Fibroblast of skin of abdomen (primary cell): ENCODE results near the gene TRIM4. TPM values are rescaled to one million over a fixed set of nuclear protein-coding genes. Genes with fewer than 3 reads are reported as not detected.
"Not testable (repeated sequence)": the region's sequence is repeated elsewhere in the genome, so short reads cannot be mapped to it uniquely, and the experiment has no call there.

Experiments
- DNase-seq: peaks from one replicate; pipeline ENCODE4 v3.0.0-alpha.2; 2013
- polyA plus RNA-seq, 2 experiments: library from polyadenylated mRNA; unstranded; fragments of 120-200 nt; gene quantifications; one replicate each; pipeline ENCODE4 v1.2.1, GENCODE V29; 2013; ENCODE audit not compliant: insufficient read length in 2 of 2

Gene TRIM4, protein sequence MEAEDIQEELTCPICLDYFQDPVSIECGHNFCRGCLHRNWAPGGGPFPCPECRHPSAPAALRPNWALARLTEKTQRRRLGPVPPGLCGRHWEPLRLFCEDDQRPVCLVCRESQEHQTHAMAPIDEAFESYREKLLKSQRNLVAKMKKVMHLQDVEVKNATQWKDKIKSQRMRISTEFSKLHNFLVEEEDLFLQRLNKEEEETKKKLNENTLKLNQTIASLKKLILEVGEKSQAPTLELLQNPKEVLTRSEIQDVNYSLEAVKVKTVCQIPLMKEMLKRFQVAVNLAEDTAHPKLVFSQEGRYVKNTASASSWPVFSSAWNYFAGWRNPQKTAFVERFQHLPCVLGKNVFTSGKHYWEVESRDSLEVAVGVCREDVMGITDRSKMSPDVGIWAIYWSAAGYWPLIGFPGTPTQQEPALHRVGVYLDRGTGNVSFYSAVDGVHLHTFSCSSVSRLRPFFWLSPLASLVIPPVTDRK
- 20.4 TPM for polyA plus RNA-seq (2013, experiment 1 of 2; ENCODE audit: insufficient read length)
- 18.4 TPM for polyA plus RNA-seq (2013, experiment 2 of 2; ENCODE audit: insufficient read length)

DNA sequence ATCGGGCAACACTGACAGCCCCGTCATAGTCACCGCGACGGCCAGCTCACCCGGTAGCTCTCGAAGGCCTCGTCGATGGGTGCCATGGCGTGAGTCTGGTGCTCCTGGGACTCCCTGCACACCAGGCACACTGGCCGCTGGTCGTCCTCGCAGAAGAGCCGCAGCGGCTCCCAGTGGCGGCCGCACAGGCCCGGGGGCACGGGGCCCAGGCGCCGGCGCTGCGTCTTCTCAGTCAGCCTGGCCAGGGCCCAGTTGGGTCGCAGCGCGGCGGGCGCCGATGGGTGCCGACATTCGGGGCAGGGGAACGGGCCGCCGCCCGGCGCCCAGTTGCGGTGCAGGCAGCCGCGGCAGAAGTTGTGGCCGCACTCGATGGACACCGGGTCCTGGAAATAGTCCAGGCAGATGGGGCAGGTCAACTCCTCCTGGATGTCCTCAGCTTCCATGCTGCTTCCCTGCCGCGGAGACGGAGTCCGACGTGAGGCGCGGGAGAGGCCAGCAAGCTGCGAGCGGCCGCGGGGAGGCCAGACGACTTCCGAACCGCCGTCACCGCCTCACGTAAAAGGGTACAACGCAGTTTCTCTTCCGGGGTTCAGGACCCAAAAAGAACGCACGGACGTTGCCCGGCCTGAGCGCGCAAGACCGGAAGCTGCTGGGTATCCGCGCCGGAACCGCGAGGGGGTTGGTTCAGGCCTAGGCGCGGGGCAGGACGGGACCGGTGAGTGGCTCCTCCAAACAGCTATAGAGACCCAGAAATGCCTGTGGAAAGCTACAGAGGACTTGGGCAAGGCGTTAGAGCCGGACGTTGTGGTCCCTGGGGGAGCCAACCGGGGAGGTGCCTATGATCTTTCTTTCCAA lies at the start of gene TRIM4:
Gene TRIM4 (minus strand): TSS at position 572 of the 855 bp plus-strand sequence. CDS start 129 bp downstream, at position 443.
- DNase-seq, result peak; percentile 92

DNA sequence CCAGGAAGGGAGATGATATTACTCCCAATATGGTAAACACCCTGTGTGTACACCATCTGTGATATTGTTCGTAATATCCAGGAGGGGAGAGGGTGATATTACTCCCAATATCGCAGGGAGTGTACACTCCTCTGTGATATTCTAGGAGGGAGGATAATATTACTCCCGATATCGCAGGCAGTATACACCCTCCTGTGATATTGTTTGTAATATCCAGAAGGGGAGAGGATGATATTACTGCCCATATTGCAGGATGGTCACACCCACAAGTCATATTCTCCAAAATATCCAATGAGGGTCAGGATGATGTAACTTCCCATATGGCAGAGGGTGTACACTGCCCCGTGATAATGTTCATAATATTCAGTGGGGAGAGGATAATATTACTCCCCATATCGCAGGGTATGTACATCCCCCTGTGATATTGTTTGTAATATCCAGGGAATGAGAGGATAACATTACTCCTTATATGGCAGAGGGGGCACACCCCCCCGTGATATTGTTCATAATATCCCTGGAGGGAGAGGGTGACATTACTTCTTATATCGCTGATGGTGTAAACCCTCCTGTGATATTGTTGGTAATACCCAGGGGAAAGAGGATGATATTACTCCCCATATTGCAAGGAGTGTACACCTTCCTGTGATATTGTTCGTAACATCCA lies 39.4 kb upstream of the TRIM4 start:
- no peak for DNase-seq

DNA sequence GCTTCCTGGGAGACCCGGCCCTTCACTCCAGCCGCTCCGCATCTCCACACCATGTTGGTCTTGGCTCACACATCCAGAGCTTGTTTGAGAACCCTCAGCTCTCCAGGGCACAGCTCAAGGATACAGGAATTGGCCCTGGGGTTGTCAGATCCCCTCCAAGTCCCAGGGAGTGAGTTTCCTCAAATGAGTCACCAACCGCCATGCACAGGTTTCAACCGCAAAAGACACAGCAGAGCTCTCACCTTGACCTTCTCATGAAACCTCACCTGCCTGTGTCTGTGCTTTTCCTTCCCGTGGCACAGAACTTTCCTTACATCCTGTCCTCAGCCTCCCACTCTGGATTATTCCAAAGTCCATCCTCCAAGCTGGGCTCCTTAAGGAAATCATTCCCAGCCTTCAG lies 35.9 kb upstream of the TRIM4 start:
- DNase-seq, result no peak

DNA sequence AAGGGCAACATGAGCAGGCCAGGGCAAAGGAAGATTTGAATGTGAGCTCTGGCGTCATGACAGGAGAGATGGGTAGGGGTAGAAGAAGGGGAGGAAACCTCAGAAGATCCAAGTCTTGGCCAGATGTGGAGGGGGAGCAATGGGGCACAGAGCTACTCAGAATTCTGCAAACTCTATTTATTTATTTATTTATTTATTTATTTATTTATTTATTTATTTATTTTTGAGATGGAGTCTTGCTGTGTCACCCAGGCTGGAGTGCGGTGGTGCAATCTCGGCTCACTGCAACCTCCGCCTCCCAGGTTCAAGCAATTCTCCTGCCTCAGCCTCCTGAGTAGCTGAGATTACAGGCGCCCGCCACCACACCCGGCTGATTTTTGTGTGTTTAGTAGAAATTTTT lies 35.3 kb upstream of the TRIM4 start:
- DNase-seq, result not testable (repeated sequence)

DNA sequence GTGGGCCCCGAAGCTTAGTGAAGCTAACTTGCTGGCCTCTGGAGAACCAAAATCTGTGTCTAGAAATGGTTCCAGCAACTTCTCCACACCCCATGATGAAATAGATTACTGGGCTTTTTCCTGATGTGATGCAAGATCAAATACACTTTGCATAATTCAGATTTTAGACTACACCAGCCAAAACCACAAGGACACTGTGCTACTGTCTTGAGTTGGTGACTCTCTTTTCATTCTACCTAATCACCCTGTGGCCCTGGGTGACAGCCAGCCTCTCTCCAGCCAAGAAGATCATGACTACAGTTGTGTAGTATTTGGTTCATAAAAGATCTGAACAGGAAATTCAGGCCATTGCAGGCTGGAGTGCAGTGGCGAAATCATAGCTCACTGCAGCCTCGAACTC lies 34.3 kb upstream of the TRIM4 start:
- DNase-seq, result peak; percentile 16

DNA sequence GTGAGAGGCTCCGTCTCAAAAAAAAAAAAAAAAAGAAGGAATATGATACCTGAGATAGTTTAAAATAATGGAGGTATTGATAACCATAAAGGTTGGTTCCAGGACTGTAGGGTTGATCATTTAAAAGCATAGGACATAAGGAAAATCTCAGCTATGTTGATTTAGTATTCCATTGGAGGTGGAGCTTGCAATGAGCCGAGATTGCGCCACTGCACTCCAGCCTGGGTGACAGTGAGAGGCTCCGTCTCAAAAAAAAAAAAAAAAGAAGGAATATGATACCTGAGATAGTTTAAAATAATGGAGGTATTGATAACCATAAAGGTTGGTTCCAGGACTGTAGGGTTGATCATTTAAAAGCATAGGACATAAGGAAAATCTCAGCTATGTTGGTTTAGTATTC lies 33.3 kb upstream of the TRIM4 start:
- DNase-seq, result not testable (repeated sequence)

DNA sequence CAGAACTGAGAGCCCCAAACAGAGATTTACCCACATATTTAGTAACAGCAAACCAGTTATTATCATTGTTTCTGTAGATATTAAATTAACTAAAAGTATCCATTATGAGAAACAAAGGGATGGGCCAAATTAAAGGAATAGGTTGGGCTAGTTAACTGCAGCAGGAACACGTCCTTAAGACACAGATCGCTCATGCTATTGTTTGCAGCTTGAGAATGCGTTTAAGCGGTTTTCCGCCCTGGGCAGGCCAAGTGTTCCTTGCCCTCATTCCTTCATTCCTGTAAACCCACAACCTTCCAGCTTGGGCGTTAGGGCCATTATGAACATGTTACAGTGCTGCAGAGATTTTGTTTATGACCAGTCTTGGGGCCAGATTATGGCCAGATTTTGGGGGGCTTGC lies 31.5 kb upstream of the TRIM4 start:
- not testable (repeated sequence) for DNase-seq

DNA sequence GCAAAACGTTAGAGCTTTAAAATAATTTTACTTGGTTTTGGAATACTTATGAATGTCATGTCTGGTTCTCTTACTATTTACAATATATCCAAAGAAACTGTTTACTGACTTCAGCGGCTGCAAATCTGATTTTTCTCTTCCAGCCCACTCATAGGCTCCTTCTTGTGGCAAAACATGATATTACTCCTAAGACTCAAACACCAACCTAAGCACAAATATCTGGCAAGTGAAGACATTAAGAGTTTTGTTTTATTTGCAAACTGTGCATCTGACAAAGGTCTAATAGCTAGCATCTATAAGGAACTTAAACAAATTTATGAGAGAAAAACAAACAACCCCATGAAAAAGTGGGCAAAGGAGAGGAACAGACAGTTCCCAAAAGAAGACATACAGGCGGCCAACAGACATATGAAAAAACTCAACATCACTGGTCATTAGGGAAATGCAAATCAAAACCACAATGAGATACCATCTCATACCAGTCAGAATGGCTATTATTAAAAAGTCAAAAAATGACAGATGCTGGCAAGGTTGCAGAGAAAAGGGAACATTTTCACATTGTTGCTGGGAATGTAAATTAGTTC lies 30.4 kb upstream of the TRIM4 start:
- DNase-seq, result no peak

DNA sequence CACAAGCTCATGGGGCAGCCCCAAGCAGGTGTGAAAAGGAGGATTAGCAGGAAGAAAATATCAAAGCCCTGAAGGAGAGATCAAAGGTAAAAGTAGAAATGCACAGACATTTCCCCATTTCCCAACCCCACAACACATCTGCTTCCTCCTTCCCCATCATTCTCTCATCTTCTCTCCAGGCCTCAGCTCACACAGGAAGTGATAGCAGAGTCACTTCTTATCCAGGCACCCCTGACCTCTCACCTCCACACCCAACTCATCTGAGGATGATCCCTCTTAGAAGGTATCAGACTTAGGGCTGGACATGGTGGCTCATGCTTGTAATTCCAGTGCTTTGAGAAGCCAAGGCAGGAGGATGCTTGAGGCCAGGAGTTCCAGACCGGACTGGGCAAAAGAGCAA lies 28.3 kb upstream of the TRIM4 start:
- DNase-seq, result no peak

DNA sequence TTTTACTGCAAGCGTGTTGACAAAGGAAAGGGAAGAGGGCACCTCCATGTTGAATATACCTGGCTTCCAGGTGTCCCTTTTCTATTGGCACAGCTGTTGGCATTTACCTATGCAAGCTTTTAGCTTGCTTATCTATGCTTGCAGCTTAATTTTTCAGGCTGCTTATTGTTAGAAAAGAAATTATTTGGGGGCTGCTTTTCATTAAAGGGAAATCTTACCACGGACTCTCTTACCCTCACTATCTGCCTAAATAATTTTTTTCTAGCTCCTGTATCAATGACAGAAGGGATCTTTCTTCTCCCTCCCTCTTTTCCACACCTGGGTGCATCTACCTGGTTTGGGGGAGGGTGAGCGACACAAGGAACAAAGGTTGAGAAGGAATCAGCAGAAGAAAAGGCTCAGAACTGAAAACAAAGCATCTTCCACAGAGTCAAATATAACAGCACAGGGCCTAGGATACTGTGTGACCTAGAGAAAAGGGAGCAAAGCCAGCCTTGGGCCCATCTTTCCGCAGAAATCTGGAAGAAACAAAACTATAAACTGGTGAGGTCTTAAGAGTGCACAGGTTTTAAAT lies 25.3 kb upstream of the TRIM4 start:
- no peak for DNase-seq

DNA sequence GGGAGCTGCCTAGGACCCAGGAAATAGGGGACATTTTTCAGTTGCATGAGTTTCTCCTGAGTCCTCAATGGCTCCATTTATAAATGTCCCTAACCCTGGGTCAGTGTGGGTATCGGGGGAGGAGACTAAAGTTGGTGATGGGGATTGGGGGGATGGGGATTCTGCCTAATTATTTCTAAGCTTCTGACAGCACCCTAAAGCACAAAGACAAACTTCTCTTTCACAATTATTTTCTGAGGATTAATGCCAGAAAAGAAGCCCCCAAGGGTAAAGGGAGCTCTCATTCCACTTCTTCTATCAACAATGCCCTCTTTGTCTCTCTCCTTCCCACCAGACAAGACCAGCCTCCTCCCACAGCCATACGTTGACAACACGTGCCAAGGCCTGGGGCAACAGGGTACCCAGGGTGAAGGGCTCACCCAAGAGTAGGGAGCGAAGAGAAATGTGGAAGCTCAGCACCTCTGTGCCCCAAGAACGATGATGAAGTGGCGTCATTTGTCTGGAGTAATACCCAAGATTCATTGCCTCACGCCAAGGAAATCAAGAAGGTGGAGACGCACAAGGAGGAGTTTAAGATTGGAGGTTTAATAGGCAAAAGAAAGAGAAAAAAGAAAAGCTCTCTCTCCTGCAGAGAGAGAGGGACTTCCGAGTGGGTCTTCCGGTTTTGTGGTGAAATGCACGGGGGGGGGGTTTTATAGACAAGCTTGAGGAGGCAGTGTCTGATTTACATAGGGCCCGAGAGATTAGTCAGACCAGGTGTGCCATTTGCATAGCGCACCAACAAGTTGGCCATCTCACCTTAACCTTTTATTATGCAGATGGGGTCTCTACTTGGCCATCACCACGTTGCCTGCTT lies 24.5 kb upstream of the TRIM4 start:
- DNase-seq, result no peak

DNA sequence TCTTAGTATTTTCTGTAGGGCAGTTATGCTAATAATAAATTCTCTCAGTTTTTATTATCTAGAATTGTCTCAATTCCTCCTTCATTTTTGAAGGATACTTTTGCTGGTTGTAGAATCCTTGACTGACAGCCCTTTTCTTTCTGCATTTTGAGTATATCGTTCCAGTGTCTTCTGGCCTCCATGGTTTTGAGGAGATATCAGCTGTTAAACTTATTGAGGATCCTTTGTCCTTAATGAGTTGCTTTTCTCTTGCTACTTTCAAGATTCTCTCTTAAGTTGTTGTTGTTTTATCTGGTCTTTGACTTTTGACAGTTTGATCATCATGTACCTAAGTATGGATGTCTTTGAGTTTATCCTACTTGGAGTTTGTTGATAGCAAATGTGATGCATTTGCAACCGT lies 19.0 kb upstream of the TRIM4 start:
- no peak for DNase-seq

DNA sequence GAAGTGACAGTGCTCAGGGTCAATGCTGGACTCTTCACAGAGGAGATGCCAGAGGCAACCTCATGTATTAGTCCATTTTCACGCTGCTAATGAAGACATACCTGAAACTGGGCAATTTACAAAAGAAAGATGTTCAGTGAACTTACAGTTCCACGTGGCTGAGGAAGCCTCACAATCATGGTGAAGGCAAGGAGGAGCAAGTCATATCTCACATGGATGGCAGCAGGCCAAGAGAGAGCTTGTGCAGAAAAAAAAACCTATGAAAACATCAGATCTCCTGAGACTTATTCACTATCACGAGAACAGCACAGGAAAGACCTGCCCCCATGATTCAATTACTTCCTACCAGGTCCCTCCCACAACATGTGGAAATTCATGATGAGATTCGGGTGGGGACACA lies 15.7 kb upstream of the TRIM4 start:
- DNase-seq, result not testable (repeated sequence)

DNA sequence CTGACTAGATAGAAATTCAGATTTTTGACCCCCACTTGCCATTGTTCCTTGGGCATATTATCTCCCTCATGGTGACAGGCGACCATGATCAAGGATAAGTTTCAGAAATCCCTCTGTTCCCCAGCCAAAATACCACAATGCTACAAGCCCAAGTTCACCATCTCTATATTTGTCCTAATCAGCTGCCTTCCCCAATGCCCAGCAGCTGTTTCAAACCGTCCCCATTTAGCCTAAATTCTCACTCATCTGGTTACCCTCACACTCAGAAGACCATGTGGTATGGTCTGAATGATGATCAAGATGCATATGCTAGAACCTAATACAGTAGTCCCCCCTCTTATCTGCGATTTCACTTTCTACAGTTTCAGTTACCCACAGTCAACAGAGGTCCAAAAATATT lies 11.0 kb upstream of the TRIM4 start:
- DNase-seq, result no peak

DNA sequence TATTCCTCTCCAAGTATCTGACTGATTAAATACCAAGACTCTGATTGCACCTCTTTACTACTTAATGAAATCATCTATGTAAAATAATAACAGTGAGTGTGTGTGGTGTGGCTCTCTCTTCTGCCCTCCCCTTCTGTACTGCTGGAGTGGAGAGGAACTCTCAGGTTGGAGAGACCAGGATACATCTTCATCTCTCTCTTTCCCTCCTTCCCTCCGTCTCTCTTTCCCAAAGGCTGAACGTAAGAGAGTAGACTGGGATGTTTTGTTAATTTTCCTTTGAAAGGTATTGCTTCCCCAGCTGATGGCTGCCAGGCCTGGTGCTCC lies 10.4 kb upstream of the TRIM4 start:
- no peak for DNase-seq

DNA sequence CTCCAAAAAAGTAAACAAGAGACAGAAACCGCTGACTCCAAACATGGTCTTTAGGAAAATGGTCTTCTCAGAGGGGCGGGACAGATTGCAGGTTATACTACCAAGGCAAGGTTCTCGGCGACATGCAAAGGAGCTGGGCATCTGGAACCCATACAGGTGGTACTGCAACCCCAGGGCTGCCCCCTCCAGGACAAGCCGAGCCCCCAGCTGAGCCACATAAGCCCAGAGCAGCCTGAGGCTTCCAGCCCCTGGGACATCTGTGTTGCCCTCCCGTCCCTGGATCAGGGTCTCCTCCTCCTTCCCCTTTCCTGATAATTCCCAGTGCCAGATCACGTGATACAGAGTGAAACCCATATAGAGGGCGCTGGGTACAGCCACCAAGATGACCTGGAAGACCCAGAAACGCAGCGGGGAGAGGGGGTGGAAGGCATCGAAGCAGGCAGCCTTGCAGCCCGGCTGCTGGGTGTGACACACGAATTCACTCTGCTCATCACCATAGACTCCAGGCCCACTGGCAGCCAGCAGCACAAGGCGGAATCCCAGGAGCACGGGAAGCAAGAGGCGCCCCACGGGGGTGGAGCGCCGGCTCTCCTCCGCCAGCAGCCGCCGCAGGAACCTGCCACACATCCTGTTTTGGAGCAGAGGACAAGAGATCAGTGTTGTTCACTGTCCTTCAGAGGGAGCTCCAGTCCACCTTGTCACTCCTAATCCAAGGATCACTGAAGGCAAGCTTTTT lies 9.8 kb upstream of the TRIM4 start, which contains the start of gene GJC3:
Gene GJC3 (minus strand): TSS at position 627 of the 736 bp plus-strand sequence. CDS start 0 bp downstream, at position 627.
- DNase-seq, result peak; percentile 41

DNA sequence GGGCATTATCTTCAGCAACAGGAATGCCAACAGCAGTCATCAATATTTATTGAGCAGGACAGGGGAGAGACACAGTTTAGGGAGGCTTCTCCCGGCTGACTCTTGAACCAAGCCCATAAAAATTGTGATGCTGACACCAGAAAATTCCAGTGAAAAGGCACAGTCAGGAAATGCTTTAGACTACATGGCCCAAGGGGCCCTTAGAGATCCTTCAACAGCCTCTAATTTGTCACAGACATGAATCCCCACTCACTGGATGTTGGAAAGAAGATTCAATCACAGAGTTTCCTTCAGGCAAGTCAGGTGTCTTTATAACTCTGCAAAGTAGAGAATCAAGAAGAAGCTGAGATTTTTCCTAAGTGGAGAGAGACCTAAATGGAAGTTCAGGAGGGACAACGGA lies 8.9 kb upstream of the TRIM4 start:
- DNase-seq, result no peak

DNA sequence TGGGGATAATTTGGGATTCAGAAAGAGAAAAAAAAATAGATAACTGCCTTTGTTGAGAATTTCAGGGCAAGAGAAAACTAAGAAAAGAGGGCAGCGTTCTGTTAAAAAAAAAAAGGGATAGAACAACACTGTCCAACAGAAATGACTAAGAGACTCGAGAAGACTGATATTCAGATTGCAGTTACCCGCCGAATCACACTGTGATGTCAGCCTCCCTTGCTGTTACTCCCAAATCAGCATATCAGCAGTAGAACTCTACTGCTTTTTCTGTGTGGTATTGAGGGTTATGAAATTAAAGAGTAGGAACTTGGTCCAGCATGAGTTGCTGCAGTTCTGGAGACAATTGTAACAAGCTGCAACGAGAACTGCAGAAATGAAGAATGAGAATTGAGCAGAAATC lies 8.2 kb upstream of the TRIM4 start:
- no peak for DNase-seq

DNA sequence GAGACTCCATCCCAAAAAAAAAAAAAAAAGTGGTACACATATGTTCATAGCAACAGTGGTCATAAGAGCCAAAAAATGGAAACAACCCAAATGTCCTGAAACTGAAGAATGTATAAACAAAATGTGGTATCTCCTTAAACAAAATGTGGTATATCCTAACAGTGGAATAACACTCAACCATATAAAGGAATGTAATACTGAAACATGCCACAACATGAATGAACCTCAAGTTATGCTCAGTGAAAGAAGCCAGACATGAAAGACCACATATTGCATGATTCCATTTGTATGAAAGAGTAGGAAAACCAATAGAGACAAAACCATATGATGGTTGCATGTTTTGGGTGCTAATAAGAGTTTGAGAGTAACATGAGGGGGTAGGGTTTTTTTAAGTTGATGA lies 7.0 kb upstream of the TRIM4 start:
- no peak for DNase-seq

DNA sequence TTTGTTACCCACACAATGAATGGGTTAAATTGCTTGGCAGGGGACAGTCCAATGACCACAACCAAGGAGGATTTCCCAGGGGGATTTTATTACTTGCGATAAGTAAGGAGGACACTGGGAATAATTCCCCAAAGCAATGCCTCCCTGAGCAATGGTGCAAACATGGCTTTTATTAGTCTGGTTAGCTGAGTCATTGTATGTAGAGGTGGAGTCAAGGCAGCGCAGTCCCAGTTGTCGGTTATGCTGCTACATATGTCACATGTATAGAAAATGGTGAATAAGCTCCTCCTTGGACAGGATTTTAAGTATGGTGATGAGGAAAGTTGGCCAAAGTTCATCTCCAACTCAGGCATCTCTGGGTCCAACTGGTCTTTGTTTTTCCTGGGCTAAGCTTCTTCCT lies 3.9 kb upstream of the TRIM4 start:
- DNase-seq, result no peak
